HG02885 (cell line): ENCODE measurements around the gene BABAM2.
"Not testable (repeated sequence)": the region's sequence is repeated elsewhere in the genome, so short reads cannot be mapped to it uniquely, and the experiment has no call there.

Source experiments
- ATAC-seq: cut with Tn5 transposase; IDR thresholded peaks from one replicate; pipeline ENCODE4 v1.9.1; 2021; ENCODE audit warnings: mild to moderate bottlenecking; ENCODE audit not compliant: unreplicated experiment, poor library complexity

The BABAM2 gene

DNA sequence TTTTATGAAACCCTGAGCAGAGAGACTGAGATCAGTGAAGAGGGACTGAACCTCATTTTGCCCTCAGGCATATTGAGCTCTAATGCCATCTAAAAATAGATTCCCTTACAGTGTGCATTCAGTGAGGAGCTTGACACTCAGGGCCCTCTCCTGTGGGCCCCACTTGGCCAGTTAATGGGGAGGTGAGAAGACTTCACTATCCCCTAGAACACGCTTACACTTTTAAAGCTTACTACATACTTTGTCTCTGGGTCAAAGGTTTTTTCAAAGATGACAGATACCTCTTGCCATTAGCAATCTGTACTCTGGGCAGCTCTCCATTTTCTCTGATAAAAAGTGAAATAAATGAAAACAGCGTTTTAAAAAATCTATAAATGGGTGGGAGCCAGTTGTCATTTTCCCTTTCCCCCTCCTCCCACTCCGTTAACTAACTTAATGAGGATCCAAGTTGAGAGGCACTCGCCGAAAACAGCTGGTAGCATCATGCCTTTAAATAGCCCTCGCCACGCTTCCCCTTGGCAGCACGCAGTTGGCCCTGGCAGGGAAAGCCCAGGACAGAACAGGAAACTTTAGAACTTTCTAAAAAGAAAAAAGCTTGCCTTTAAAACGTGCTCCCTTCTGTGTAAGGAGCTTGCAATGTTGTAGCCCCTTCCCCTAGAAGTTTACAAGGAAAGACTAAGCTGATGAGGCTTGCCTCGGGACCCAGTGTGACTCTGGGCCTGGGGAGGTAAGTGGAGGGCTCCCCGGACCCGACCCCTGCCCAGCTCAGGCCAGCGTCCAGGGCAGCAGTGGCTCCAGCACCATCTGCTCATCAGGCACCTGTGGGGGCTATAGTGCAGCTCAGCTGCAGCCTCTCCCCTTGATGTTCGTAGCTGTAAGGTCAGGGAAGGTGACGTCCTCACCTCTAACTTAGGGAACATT lies 443.3 kb downstream of the BABAM2 start:
- ATAC-seq: no peak

DNA sequence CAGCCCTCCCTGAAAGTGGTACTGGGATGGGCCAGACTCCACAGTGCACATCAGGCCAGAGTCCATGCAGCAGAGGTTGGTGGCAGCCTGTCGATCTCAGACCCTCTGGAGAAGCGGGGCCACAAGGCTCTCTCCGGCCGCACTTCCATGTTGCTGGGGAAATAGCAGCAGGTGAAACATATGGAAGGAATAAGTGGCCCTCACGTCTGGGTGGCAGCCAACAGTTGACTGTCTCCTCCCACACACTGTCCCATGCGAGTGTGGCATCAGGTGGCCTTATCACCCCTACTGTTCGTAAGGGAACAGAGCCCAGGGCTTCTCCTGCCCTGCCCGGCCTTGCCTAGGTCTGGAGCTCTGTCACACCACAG lies 444.0 kb downstream of the BABAM2 start:
- no peak for ATAC-seq

DNA sequence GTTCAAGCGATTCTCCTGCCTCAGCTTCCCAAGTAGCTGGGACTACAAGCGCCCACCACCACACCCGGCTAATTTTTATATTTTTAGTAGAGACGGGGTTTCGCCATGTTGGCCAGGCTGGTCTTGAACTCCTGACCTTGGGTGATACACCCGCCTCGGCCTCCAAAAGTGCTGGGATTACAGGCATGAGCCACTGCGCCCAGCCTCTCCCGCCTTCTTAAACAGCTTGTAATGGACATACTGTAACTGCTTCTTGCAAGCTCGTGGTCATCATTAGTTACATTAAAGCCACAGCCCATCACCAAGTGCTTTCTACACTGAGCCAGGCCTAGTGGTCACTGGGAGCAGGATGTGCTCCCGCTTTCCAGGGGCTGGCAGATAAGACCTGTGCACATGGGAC lies 444.7 kb downstream of the BABAM2 start:
- ATAC-seq: not testable (repeated sequence)

DNA sequence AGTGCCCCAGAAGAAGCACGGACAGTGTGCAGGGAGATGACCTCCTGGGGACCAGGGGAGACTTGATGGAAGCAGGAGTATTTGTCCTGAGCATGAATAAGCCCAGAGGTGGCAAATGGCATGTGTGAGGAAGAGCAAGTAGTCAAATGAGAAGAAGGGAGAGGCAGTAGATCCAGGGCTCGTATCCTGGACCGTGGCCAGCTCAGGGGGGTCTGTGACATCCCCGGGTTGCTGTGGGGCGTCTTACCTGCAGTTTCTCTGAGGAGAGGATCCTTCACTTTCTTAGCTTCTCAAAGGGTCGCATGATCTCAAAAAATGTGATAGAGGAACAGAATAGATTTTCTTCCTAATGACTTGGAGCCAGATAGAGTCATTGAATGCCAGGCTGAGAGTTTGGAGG lies 445.1 kb downstream of the BABAM2 start:
- no peak for ATAC-seq

DNA sequence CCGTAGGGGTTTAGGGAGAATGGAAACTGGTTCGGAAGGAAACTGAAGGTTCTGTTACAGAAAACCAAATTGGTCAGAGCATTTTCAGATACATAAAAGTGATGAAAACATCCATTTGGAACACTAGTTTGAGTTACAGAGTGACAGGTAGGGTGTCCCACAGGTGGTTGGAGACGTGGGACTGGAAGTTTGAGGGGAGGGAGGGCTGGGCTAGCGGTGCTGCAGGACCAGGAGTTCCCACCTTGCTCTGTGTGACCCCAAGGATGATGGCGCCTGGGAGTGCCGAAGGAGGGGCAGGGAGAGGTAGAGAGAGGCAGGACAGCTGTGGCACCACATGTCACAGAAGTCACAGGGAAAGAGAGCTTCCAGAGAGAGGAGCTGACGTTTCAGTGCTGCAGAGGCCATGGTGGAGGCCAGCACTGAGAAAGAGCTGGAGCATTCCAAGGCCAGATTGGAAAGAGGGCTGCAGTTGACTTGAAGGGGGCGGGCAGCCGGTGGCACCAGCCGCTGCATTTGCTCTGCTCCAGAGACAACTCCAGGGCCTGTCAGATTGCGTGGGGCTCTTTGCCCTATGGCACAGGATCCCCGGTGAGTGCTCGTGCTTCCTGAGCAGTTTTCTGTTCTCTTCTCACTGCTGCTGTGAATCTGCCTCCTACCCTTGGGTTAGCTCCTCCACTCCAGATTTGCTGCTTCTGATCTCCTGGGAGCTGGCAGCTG lies 445.9 kb downstream of the BABAM2 start:
- ATAC-seq: no peak

DNA sequence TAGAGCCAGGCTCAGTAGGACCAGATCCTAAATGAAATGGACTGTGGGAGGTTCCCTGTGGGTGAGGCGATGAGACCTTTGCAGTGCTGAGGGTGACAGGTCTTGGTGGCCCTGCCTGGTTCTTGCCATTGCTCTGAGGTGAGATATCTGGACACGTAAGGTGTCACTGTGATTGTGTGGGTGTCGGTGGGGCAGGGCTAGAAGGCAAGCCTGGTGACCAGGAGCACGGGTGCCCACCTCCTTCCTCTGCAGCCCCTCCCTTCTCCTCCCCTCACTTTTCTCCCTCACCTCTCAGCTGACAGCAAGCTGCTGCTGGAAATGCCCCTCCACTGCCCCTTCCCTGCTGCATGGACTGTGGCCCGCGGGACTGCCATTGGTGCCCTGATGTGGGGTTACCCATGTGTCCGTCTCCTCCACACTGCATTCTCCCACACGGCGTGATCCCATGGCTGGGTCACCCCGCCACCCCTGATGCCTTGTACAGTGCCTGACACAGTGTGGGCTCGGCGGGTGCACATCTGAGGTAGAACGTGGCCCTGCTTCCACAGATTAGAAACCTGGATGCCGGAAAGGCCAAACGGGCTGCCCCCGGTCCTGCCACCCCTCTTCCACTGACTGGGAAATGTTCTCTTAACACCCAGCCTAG lies 446.6 kb downstream of the BABAM2 start:
- no peak for ATAC-seq

DNA sequence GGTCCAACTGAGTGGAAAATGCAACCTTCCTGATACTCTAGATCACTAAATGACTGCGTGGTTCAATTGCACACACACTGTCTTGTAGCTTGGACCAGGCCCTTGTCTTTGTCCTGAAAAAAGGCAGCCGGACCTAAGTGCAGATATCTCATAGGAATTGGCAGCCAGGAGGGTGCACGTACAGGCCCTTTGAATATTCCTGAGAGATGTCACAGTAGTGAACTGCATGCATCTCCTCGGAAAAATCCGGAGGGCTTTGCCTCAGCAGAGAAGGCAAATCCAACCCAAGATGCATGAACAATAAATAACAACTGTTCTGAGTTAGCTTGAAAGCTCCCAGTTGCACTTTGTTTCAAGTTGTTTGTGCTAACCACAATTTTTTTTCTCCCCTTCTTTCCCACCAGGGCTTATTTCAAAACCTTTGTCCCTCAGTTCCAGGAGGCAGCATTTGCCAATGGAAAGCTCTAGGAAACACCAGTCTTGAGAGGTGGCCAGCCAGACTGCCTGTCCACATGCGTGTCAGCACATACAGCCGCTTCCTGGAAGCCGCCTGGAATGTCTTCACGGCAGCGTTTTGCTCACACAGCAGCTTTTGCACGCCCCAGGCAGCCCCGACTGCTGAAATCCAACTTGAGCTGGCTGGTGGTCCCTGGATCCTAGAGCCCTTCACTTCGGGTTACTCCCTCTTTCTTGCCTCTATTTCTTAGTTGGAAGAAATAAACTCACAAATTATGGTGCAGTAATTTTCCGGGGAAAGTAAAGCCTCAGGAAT lies 447.7 kb downstream of the BABAM2 start:
- no peak for ATAC-seq

DNA sequence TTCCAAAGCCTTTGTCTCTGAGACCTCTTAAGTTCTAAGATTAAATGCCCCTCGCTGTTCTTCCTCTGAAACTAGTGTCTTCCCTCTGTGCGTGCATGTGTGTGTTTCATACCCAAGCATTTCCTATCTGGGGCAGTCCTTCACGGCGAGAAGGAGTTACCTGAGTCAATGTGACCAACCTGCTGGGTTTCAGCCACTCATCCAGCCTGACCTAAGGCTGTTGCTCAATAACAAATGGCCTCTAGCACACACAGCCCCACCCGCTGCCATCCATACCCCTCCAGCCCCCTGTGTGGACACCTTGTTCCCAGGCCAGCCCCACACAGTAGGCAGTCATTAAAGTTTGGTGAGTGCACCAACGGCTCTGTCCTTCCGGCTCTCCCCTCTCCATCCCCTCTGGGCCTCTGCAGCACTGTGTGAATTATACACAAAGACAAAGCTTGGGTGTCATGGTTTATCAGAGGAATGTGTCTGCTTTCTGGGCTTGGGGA lies 448.3 kb downstream of the BABAM2 start:
- ATAC-seq: no peak

DNA sequence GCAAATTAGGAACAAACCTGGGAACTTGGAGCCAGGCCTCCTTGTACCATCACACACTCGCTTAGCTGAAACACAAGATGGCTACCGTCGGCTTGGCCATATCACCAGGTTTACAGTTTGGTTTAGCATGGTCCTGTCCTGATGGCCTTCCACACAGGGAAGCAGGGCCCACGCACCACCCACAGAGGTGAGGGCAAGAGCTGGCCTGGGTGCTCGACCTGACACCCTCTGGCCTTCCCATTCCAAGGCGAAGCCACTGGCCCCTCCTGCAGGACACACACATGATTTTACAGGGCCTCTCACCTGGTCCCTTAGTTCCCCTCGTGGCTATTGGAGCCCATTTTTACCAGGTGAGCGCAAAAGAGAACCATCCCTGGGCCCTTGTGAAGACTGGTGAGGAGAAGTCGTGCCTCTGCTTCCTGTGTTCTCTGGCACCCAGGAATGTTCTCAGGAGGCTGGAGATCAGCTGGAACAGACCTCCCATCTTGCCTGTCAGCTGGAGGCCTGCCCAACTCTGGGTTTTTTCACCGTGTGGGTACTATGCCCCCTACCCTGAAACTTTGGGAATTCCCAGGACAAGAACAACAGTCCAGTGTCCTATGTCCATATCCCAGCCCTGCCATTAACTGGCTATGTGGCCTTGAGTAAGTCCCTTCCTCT lies 449.1 kb downstream of the BABAM2 start:
- no peak for ATAC-seq

DNA sequence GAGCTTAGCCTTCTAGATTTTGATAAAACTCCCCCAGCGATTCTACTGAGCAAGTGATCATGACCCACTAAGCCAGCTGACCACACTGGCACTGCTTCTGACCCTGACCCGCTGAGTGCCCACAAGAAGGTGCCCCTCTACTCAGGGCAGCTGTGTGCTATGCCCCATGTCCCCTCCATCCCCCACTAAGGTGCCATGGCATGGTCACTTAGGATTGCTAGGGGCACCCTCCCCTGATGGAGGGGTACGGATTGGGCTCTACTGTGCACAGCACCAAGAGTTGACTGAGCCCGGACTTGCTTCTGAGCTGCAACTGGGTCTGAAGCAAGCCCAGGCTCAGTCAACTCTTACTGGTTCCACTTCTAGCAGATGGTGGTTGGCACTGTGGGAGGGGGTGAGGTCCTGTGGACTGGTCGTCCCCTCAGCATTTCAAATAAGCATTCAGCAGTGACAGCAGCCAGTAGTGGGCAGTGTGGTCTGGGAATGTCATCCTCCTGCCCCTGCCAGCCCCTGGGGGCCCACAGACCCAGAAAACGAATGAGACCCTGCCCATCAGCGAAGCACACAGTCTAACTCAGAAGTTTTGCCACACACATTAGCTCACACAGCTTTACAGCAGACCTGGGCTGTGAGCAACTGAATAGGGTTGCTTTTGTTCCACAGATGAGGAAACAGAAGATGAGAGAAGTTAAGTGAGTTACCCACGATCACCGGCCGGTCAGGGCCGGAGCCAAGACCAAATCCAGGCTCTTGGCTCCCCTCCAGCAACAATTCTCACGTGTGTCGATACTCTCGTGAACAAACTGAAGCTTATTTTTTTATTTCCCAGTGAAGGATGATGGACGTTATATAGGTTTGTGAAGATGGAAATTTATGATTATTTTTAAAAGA lies 450.0 kb downstream of the BABAM2 start:
- ATAC-seq: no peak

DNA sequence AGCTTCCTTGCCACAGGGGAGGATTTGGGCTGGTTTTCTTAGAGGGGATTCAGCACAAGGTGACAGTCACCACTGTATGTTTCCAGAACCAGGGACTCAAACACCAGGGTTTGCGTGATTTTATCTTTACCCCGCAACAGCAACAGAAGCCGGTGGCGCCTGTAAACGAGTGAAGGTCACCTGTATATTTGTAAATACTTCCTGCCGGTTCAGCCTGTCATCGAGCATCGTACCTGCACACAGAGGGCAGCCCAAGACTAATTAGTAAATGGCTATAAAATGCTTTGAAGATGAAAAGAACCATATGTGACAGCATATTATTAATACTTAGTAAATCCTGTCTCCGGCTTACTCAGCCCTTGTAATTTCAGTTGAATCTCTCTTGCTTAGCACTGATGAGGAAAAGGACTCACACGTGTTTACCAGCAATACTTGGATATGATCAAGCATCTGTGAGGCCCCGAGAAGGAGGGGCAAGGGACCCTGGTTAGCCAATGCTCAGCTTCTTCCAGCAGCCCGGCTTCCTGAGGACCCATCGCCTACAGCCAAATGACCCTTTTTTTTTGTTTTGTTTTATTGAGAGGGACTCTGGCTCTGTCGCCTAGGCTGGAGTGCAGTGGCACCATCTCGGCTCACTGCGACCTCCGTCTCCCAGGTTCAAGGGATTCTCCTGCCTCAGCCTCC lies 450.8 kb downstream of the BABAM2 start:
- no peak for ATAC-seq

DNA sequence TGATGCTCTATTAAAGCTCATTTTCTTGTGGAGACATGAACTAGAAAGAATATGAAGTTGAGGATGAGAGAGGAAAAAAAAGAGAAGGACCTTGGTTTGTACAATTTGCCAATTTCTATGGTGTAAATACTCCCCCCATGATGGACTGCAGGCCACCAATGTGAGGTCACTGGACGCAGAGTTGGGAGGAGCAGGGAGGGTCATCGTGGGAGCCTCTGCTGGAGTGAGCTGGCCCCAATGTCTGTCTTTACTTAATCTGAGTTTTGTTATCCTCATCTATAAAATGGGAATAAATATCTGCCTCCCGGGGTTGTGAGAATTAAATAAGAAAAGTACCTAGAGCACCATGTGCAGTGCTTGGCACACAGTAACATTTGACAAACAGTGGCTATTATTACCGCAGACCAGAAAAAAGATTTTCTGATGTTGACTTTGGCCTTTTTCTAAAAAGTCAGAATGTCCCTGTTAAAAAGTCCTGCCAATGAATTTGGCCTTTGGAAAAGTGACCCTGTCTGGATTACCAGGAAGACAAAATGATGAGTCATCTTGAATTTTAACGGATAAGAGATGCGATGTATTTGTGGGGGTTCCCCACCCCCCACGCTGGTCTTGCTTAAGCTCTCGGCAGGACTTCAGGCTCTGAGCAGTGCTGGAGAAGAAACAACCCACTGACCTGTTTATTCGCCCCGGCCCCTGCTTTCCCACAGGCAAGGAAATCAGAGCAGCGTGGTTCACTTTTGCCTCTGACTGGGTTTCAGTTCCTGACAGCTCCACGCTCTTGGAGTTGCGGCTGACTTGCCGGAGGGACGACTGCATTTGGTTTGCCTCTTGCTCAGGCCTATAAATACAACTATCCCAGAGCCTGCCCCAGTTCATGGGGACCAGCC lies 451.8 kb downstream of the BABAM2 start:
- ATAC-seq: no peak

DNA sequence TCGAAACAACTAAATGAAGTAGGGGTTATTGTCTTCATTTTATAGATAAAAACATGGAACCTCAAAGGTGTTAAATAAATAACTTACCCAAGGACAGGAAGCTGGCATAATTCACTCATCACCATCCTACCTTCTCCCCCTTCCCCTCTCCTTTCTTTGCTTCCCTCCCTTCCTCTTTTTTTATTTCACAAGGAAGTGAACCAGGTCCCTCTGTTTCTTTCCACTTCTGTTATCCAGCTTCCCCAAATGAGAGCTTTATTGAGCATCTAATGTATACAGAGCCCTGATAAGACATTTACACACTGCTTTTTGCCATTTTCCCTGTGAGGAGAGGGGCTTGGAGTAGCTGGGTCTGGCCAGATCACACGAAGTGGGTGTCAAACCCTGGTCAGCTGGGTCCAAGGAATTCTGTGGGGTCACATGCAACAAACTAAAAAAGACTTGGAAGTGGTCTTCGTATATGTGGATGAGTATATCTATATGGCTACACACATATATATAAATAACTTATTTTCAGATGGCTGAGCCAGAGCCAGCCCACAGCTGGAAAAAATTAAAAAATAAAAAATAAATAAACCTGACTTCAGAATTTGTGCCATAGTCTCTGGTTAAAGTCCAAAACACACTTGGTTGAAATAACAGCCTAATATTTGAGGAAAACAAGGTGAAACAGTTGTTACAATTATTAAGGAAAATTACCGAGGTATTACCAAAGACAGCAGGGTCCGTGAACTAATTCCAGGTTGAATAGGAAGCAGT lies 452.8 kb downstream of the BABAM2 start:
- no peak for ATAC-seq

DNA sequence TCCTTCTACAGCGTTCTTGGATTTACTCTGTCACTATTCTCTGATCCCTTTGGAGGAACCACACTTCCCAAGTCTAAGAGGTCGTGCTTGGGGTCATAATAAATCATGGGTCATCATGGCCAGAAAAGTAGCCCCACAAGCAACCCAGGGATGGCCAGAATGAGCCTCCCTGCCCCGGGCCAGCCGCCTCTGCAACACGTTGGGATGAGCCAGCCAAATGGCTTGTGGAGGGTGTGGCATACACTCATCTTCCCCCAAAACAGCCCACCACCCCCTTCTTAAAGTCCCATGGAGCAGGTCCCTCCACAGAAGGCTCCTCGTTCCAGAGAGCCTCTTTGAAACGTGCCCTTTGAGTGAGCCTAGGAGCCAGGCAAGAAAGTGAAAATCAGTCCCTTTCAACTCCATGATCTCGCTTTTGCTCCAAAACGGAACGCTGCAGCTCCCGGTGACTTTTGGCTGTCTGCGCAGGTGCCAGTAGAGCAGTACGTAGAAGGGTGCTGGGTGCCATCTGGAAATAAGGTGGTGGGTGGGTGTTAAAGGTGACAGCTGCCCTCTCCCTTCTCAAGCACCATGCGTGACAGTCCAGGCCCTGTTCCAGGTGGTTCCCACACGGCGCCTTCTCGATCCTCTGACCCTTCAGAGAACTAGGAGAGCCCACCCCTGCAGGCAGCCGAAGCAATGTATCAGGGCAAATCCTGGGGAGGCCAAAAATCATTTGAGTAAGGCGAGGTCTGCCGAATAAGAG lies 453.6 kb downstream of the BABAM2 start:
- no peak for ATAC-seq

DNA sequence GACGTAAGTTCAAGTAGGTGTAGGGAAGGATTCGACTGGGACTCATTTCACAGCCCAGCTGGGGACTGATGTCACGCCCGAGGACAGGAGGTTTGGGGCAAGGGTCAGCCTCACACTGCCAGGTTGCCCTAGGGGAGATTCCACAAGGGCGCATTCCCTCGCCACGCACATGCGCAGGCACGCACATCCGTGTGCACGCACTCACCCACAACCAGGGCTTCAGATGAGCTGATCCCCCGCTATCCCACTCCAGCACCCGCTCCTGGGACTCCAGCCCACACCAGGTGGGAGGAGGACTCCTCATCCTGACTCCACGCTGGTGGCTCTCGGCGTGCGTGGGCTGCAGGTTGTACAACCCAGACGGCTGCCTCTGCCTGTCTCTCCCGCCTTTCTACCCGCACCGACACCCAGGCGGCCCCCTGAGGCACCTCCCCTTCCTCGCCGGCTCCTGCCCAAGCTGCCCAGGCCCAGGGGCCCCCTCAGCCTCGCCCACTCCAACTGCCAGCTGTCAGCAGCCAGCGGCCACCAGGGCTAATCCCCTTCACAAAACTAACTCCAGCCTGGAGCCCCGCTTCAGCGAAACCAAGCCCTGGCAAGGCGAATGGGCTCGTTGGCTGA lies 454.3 kb downstream of the BABAM2 start:
- ATAC-seq: no peak
